PC-3 (cell line): Measurements from ENCODE around the gene TNRC18. TPM values are rescaled to one million over a fixed set of nuclear protein-coding genes. Genes with fewer than 3 reads are reported as not detected.

Experiments
- ATAC-seq: fragments of 200-7000 bp; cut with Tn5 transposase; 2 replicates; pipeline ENCODE4 v1.9.1; 2020; ENCODE audit warnings: mild to moderate bottlenecking, moderate library complexity
- BruUV-seq: library from RNA; stranded (reverse); fragments of 400-500 nt; replicated peaks from 2 replicates; lab custom pipeline; 2021; lab: Mats Ljungman, UMichigan
- CTCF ChIA-PET: fragments of 300-600 bp; sonication (Branson Sonifier 250); formaldehyde crosslinking; loops from one replicate; lab custom pipeline; 2022; ENCODE audit warnings: antibody characterized with exemption; lab: Charles Lee
- POLR2A ChIA-PET: fragments of 300-600 bp; sonication (Branson Sonifier 250); formaldehyde crosslinking; loops from one replicate; lab custom pipeline; 2022; ENCODE audit warnings: antibody characterized with exemption; ENCODE audit not compliant: unreplicated experiment; lab: Charles Lee
- DNase-seq: peaks from one replicate; pipeline ENCODE4 v3.0.0-alpha.2; 2015
- H2AFZ ChIP-seq: fragments of 300-600 bp; sonication (generic); 2 replicates; pipeline ENCODE4 v1.6.0; 2016; ENCODE audit warnings: antibody characterized with exemption, low read length
- H3F3A ChIP-seq: fragments of 300-600 bp; sonication (generic); one replicate; pipeline ENCODE4 v1.6.0; 2017; ENCODE audit warnings: antibody characterized with exemption, low read length, control low read depth, mild to moderate bottlenecking; ENCODE audit not compliant: unreplicated experiment
- H3K27ac ChIP-seq: fragments of 300-600 bp; sonication (generic); 2 replicates; pipeline ENCODE4 v1.5.1; 2016; ENCODE audit warnings: mild to moderate bottlenecking, low read length
- H3K27me3 ChIP-seq: fragments of 300-600 bp; sonication (generic); 2 replicates; pipeline ENCODE4 v1.6.1; 2016; ENCODE audit warnings: low read length, mixed read lengths
- H3K36me3 ChIP-seq: fragments of 300-600 bp; sonication (generic); 2 replicates; pipeline ENCODE4 v1.6.1; 2016; ENCODE audit warnings: low read depth, mixed run types, low read length, mixed read lengths
- H3K4me1 ChIP-seq: fragments of 300-600 bp; sonication (generic); 2 replicates; pipeline ENCODE4 v1.5.1; 2016; ENCODE audit warnings: low read length; ENCODE audit not compliant: insufficient read depth
- H3K4me2 ChIP-seq: fragments of 300-600 bp; sonication (generic); 2 replicates; pipeline ENCODE4 v1.6.0; 2016; ENCODE audit warnings: low read length
- H3K4me3 ChIP-seq: fragments of 300-600 bp; sonication (generic); 2 replicates; pipeline ENCODE4 v1.5.1; 2016; ENCODE audit warnings: mild to moderate bottlenecking, low read length, mixed read lengths
- H3K79me2 ChIP-seq: fragments of 300-600 bp; sonication (generic); 2 replicates; pipeline ENCODE4 v1.6.1; 2017; ENCODE audit warnings: low read length, mixed read lengths
- H3K9ac ChIP-seq: fragments of 300-600 bp; sonication (generic); 2 replicates; pipeline ENCODE4 v1.6.0; 2016; ENCODE audit warnings: mild to moderate bottlenecking, low read length
- H3K9me2 ChIP-seq: fragments of 300-600 bp; sonication (generic); replicated peaks from 2 replicates; pipeline ENCODE4 v1.6.1; 2016; ENCODE audit warnings: mixed run types, low read length, mixed read lengths
- H3K9me3 ChIP-seq: fragments of 300-600 bp; sonication (generic); 2 replicates; pipeline ENCODE4 v1.6.1; 2016; ENCODE audit warnings: low read length, mixed read lengths
- H4K20me1 ChIP-seq: fragments of 300-600 bp; sonication (generic); 2 replicates; pipeline ENCODE4 v1.6.1; 2016; ENCODE audit warnings: low read length, mixed read lengths
- CTCF ChIP-seq: fragments of 300-600 bp; sonication (generic); conservative IDR thresholded peaks from 2 replicates; pipeline ENCODE4 v1.5.1; 2017; ENCODE audit warnings: antibody characterized with exemption, low read depth, mild to moderate bottlenecking, low read length
- EZH2 ChIP-seq: fragments of 300-600 bp; sonication (generic); IDR thresholded peaks from one replicate; pipeline ENCODE4 v1.6.1; 2017; ENCODE audit warnings: antibody characterized with exemption, mild to moderate bottlenecking, low read length; ENCODE audit not compliant: unreplicated experiment
- EZH2phosphoT487 ChIP-seq: fragments of 300-600 bp; sonication (generic); IDR thresholded peaks from 2 replicates; pipeline ENCODE4 v1.6.1; 2018; ENCODE audit warnings: mild to moderate bottlenecking, antibody characterized with exemption, low read length, borderline replicate concordance
- intact Hi-C: fragments of 100-400 bp; cut with micrococcal nuclease; formaldehyde crosslinking; loops from 2 replicates; pipeline ENCODE4 v1.9.0; 2023
- total RNA-seq: library from RNA; depleted of rRNA; stranded (reverse); fragments of >200 nt; gene quantifications from 2 replicates; pipeline ENCODE4 v1.2.3, GENCODE V29; 2014

Gene TNRC18
- total RNA-seq, 1 experiment from 2014 or later = 26.8 TPM

DNA sequence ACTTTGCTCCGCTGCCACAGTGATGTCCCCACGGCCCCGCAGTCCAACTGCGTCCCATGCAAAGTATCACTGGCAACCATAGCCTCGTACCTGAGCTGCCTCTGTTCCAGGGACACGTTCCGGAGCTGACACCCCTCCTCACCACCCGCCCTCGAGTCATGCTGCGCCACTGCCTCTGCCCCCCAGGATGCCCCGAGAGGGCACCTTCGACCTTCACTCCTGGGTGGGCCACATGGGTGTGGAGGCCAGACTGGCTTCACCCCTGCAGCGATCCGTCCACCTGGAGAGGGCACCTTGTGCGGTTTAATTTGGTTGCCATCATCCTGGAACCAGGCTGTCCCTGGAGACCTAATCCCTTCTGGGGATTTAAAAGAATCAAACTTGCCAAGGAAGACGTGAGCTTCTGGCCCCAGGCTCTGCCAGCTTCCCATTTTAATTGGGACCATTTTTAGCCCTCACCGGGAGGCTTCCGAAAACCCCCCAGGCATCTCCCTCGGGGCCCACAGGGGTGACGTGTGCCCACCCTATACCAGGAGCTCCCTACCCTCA, 19.2 kb upstream of the TNRC18 start:
- intact Hi-C loops = no loop called here
- Histone ChIP-seq H3K9me2 (no peaks in the 10 kb centered on the region), H3K4me3 (no peak overlapping the region), H3F3A (no peaks in the 10 kb centered on the region), H3K9ac (no peak overlapping the region), H4K20me1 (no peaks in the 10 kb centered on the region), H3K27me3 (no peaks in the 10 kb centered on the region), H3K4me2 (no peak overlapping the region), H3K79me2 (no peaks in the 10 kb centered on the region), H3K4me1 (no peaks in the 10 kb centered on the region), H3K36me3 (0 out of 2 replicates have a peak, but pooled peaks cover under 1% of the 10 kb centered on the region), H3K9me3 (no peaks in the 10 kb centered on the region), H3K27ac (no peak overlapping the region), H2AFZ (no peak overlapping the region)
- no peak for DNase-seq
- CTCF ChIA-PET = no interaction called here
- POLR2A ChIA-PET = interaction anchor here (1.0 kb wide), 1 partner anchor 21 kb away, joined by 6 read pairs; no protein-coding TSS in a partner anchor
- no peak for TF ChIP-seq EZH2
- TF ChIP-seq EZH2phosphoT487 = no peak
- TF ChIP-seq CTCF = no peak
- no TSS peak for BruUV-seq
- ATAC-seq = no peak

DNA sequence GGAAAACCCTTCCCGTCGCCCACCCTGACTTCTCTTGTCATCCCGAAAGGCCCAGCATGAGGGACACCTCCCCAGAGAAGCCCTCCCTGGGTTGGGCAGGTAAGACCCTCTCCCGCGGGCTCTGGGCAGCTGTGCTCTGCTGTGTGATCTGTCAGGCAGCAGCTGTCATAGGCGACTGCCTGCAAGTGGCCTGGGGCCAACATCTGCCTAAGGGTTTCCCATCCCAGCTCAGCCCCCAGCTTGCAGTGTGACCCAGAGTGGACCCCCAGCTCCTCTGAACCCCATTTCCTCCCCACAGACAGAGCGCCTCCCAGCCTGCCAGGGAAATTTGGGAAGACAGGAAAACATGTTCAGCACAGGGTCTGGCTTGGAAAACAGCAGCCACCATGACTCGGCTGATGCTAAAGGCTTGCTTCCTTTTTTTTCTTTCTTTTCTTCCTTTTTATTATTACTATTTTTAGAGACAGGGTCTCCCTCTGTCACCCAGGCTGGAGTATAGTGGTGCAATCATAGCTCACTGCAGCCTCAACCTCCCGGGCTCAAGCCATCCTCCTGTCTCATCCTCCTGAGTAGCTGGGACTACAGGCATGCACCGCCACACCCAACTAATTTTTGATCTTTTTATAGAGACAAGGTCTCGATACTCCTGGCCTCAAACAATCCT, 18.3 kb upstream of the TNRC18 start:
- no peak overlapping the region for H3K9ac ChIP-seq
- ChIA-PET POLR2A (no interaction called here), CTCF (no interaction called here)
- no TSS peak for BruUV-seq
- H3F3A ChIP-seq = no peaks in the 10 kb centered on the region
- H3K79me2 ChIP-seq = no peaks in the 10 kb centered on the region
- H4K20me1 ChIP-seq = no peaks in the 10 kb centered on the region
- peaks cover 8% of the 10 kb centered on the region; the same call in 1 of the 2 replicates for H3K36me3 ChIP-seq
- no peaks in the 10 kb centered on the region for H3K9me3 ChIP-seq
- H3K4me1 ChIP-seq = no peaks in the 10 kb centered on the region
- no peak overlapping the region for H3K4me2 ChIP-seq
- no peaks in the 10 kb centered on the region for H3K27me3 ChIP-seq
- no peak overlapping the region for H3K27ac ChIP-seq
- DNase-seq (no peak), ATAC-seq (no peak)
- no peak for TF ChIP-seq EZH2phosphoT487
- no peak overlapping the region for H2AFZ ChIP-seq
- intact Hi-C loops = no loop called here
- no peak overlapping the region for H3K4me3 ChIP-seq
- H3K9me2 ChIP-seq = no peaks in the 10 kb centered on the region

- ATAC-seq = no peak
- Histone ChIP-seq H4K20me1 (no peaks in the 10 kb centered on the region), H3K4me3 (no peak overlapping the region), H3K36me3 (peaks cover 8% of the 10 kb centered on the region; the same call in 1 of the 2 replicates), H3K4me2 (no peak overlapping the region), H3K9me3 (no peaks in the 10 kb centered on the region), H3F3A (no peaks in the 10 kb centered on the region), H3K27ac (no peak overlapping the region), H2AFZ (no peak overlapping the region), H3K79me2 (no peaks in the 10 kb centered on the region), H3K9me2 (no peaks in the 10 kb centered on the region), H3K27me3 (no peaks in the 10 kb centered on the region), H3K4me1 (no peaks in the 10 kb centered on the region), H3K9ac (no peak overlapping the region)
- ChIA-PET CTCF (no interaction called here), POLR2A (no interaction called here)
- intact Hi-C loops = no loop called here
- no TSS peak for BruUV-seq
- no peak for DNase-seq
- TF ChIP-seq EZH2phosphoT487 (no peak), CTCF (no peak), EZH2 (no peak)
These were observed 16.2 kb upstream of the TNRC18 start for GRCh38 chr7:5439572-5440496.
